ENCODE measurements around the gene GCK.
"Not testable (repeated sequence)": the region's sequence is repeated elsewhere in the genome, so short reads cannot be mapped to it uniquely, and the experiment has no call there.

The GCK gene

GRCh38 chr7:44144968-44145478 is 44.2 kb downstream of the GCK start:
- DNase-seq (ENCODE audit: low read depth in 4 of 4, low spot score in 1 of 4), result no peak

- no peak for DNase-seq (ENCODE audit: low read depth in 4 of 4, low spot score in 1 of 4)
These were observed 44.7 kb downstream of the GCK start for GRCh38 chr7:44144426-44144967.

- no peak for DNase-seq (ENCODE audit: low read depth in 4 of 4, low spot score in 1 of 4)
These were observed 45.5 kb downstream of the GCK start for GRCh38 chr7:44143646-44144250.

- DNase-seq (ENCODE audit: low read depth in 4 of 4, low spot score in 1 of 4), result no peak
These were observed 47.2 kb downstream of the GCK start for GRCh38 chr7:44142028-44142427.

GRCh38 chr7:44141221-44141850 is 47.9 kb downstream of the GCK start, which contains the start of gene MYL7:
Gene MYL7 (minus strand): TSS chr7:44141332. CDS start chr7:44141305, 27 bp downstream.
- DNase-seq (ENCODE audit: low read depth in 4 of 4, low spot score in 1 of 4), result no peak

GRCh38 chr7:44140341-44140740 is 48.9 kb downstream of the GCK start:
- no peak for DNase-seq (ENCODE audit: low read depth in 4 of 4, low spot score in 1 of 4)

- DNase-seq (ENCODE audit: low read depth in 4 of 4, low spot score in 1 of 4), result no peak
These were observed 49.8 kb downstream of the GCK start for GRCh38 chr7:44139311-44140010.

- DNase-seq (ENCODE audit: low read depth in 4 of 4, low spot score in 1 of 4), result no peak
These were observed 50.5 kb downstream of the GCK start for GRCh38 chr7:44138698-44139097.

- no peak for DNase-seq (ENCODE audit: low read depth in 4 of 4, low spot score in 1 of 4)
These were observed 52.5 kb downstream of the GCK start for GRCh38 chr7:44136731-44137130.

GRCh38 chr7:44134943-44135628 is 54.2 kb downstream of the GCK start:
- no peak for DNase-seq (ENCODE audit: low read depth in 4 of 4, low spot score in 1 of 4)

- DNase-seq (ENCODE audit: low read depth in 4 of 4, low spot score in 1 of 4), result no peak
These were observed 55.9 kb downstream of the GCK start for GRCh38 chr7:44133295-44133694.

- no peak for DNase-seq (ENCODE audit: low read depth in 4 of 4, low spot score in 1 of 4)
These were observed 57.2 kb downstream of the GCK start for GRCh38 chr7:44132039-44132438.

GRCh38 chr7:44131173-44132029 is 57.8 kb downstream of the GCK start:
- no peak for DNase-seq (ENCODE audit: low read depth in 4 of 4, low spot score in 1 of 4)

- no peak for DNase-seq (ENCODE audit: low read depth in 4 of 4, low spot score in 1 of 4)
These were observed 60.3 kb downstream of the GCK start for GRCh38 chr7:44128721-44129582.

- no peak for DNase-seq (ENCODE audit: low read depth in 4 of 4, low spot score in 1 of 4)
These were observed 62.1 kb downstream of the GCK start for GRCh38 chr7:44127161-44127560.

- DNase-seq (ENCODE audit: low read depth in 4 of 4, low spot score in 1 of 4), result not testable (repeated sequence)
These were observed 62.7 kb downstream of the GCK start for GRCh38 chr7:44126574-44126973.

GRCh38 chr7:44124822-44125202 is 64.4 kb downstream of the GCK start:
- no peak for DNase-seq (ENCODE audit: low read depth in 4 of 4, low spot score in 1 of 4)

- peak; percentile 93 to 98 (median 97) for DNase-seq (ENCODE audit: low read depth in 4 of 4, low spot score in 1 of 4)
These were observed 65.8 kb downstream of the GCK start, which contains the start of gene POLD2 for GRCh38 chr7:44123190-44124003. Gene POLD2 (minus strand): TSS chr7:44123548. CDS start chr7:44122053, 1,495 bp downstream.

All from stimulated activated CD4-positive, alpha-beta T cell treated with anti-CD3 and anti-CD28 coated beads, Interleukin-1b, Interleukin-23, amount 100 ng/mL, for 24 hours (primary cell).